Cardiac ventricle fibroblast (primary cell): ENCODE results near the gene PCDH20. TPM values are rescaled to one million over a fixed set of nuclear protein-coding genes. Genes with fewer than 3 reads are reported as not detected.

Experiments
- total RNA-seq: library from RNA; depleted of rRNA; stranded (reverse); fragments of >200 nt; gene quantifications from 2 replicates; pipeline ENCODE4 v1.2.3, GENCODE V29; 2015

Gene PCDH20
- not detected in 2 replicates for total RNA-seq

GRCh38 chr13:61415749-61416148 is at the start of gene PCDH20:
Gene PCDH20, minus strand, starts transcription at chr13:61415849. Its CDS starts 691 bp downstream, at chr13:61415158.

